Measurements from ENCODE around the gene AGAP1. TPM values are rescaled to one million over a fixed set of nuclear protein-coding genes. Genes with fewer than 3 reads are reported as not detected.

AGAP1 gene
- total and polyA plus RNA-seq, 4 donors: 36.1 to 79.4 (median 52.6) TPM

DNA sequence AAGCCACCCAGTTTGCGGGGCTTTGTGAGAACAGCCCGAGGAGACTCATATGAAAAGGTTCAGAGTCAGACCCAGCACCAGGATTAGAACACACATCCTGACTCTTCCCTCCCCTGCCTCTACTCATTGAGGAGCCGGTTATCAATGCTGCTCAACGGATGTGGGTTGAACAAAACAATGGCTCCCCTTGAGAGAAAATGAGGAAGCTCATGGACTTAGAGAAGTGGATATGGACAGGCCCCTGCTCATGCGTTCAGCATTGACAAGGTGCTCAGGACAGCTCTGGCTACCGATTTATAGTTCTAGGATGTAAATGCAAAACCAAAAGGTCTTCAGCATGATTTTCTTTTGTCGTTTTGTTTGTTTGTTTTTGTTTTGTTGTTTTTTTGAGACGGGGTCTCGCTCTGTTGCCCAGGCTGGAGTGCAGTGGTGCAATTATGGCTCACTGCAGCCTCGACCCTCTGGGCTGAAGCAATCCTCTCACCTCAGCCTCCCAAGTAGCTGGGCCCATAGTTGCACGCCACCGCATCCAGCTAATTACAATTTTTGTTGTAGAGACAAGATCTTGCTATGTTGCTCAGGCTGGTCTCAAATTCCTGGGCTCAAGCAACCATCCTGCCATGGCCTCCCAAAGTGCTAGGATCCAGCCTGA is 32.0 kb upstream of the AGAP1 start:
- H3K27ac ChIP-seq (ENCODE audit: low read depth, low read length): no peak overlapping the region
- 91% methylated on average over 7 of the region's 12 CpGs for WGBS (ENCODE audit: insufficient coverage)

DNA sequence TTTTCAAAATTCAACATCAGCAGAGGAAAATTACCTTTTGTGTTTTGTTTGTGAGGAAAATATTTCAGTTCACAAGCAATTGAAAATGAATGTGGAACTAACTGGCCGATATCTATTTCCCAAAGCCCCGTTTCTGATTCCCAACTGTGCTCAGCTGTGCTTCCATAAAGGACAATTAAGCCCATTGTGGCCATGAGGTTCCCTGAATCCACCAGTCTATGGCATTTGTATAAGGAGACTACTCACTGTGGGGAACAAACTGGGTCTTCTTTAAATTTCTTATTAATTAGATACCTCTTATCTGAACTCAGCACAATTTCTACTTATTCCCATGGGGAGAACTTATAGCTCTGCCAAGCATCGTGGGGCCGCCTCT is 31.4 kb upstream of the AGAP1 start:
- H3K4me1 ChIP-seq (ENCODE audit: control insufficient read depth, insufficient read depth, low read length): peaks cover 20% of the 10 kb centered on the region
- H3K27me3 ChIP-seq (ENCODE audit: control insufficient read depth, insufficient read depth, low read length): no peaks in the 10 kb centered on the region
- no peaks in the 10 kb centered on the region for H3K9me3 ChIP-seq (ENCODE audit: control insufficient read depth, insufficient read depth, low read length)
- 70% methylated on average over 2 of the region's 4 CpGs for WGBS (ENCODE audit: insufficient coverage)
- DNase-seq (ENCODE audit: low read depth in 4 of 6, low spot score in 6 of 6): peak in 2 of 6 donors; percentile 26 to 31
- no peaks in the 10 kb centered on the region for H3K36me3 ChIP-seq (ENCODE audit: control insufficient read depth, insufficient read depth, low read length)
- H3K27ac ChIP-seq (ENCODE audit: low read depth, low read length): no peak overlapping the region
- H3K4me3 ChIP-seq (ENCODE audit: low read depth, low read length): no peak overlapping the region

More for the DNA sequence above, 32.0 kb upstream of the AGAP1 start:
- Histone ChIP-seq H3K36me3 (ENCODE audit: control insufficient read depth, insufficient read depth, low read length) (no peaks in the 10 kb centered on the region), H3K9me3 (ENCODE audit: control insufficient read depth, insufficient read depth, low read length) (no peaks in the 10 kb centered on the region), H3K4me3 (ENCODE audit: low read depth, low read length) (no peak overlapping the region), H3K4me1 (ENCODE audit: control insufficient read depth, insufficient read depth, low read length) (peaks cover 20% of the 10 kb centered on the region), H3K27me3 (ENCODE audit: control insufficient read depth, insufficient read depth, low read length) (no peaks in the 10 kb centered on the region)
- no peak for DNase-seq (ENCODE audit: low read depth in 4 of 6, low spot score in 6 of 6)

DNA sequence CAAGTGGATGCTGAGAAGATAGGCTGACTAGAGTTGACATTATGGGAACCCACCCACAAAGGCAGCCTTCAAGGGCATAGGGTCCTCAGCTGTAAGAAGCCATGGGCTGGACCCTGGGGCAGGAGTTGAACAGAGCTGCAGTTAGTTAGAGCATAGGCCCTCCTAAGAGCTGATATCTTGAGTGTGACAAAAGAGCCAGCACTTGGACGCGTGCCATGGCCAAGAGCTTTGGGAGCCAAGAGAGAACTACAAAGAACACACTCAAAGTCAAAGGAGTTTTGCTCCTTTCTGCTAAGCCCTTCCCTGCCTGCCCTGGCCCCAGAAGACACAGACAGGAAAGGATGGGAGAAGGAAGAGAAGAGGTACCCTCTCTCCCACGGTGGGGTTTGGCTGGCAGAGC is 29.9 kb upstream of the AGAP1 start:
- Histone ChIP-seq H3K4me3 (ENCODE audit: low read depth, low read length) (no peak overlapping the region), H3K36me3 (ENCODE audit: control insufficient read depth, insufficient read depth, low read length) (no peaks in the 10 kb centered on the region), H3K27me3 (ENCODE audit: control insufficient read depth, insufficient read depth, low read length) (no peaks in the 10 kb centered on the region), H3K27ac (ENCODE audit: low read depth, low read length) (peak overlapping the region; percentile 26), H3K9me3 (ENCODE audit: control insufficient read depth, insufficient read depth, low read length) (no peaks in the 10 kb centered on the region), H3K4me1 (ENCODE audit: control insufficient read depth, insufficient read depth, low read length) (peaks cover 20% of the 10 kb centered on the region)
- peak in 5 of 6 donors; percentile 23 to 79 (median 54) for DNase-seq (ENCODE audit: low read depth in 4 of 6, low spot score in 6 of 6)
- WGBS (ENCODE audit: insufficient coverage): no CpG with 5 or more reads among the region's 3 CpGs

DNA sequence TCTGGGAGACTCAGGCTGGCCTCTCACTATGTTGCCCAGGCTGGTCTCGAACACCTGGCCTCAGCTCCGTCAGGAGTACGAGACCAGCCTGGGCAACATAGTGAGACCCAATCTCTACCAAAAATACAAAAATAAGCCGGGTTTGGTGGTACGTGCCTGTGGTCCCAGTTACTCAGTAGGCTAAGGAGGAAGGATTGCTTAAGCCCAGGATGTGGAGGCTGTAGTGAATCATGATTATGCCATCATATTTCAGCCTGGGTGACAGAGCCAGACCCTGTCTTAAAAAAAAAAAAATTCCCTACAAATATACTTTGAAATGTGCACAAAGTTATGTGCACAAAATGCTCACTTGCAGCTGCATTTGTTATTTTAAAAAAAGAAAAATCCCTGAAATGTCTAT is 26.3 kb upstream of the AGAP1 start:
- H3K36me3 ChIP-seq (ENCODE audit: control insufficient read depth, insufficient read depth, low read length): no peaks in the 10 kb centered on the region
- DNase-seq (ENCODE audit: low read depth in 4 of 6, low spot score in 6 of 6): no peak
- no peaks in the 10 kb centered on the region for H3K9me3 ChIP-seq (ENCODE audit: control insufficient read depth, insufficient read depth, low read length)
- no peak overlapping the region for H3K27ac ChIP-seq (ENCODE audit: low read depth, low read length)
- no CpG with 5 or more reads among the region's 5 CpGs for WGBS (ENCODE audit: insufficient coverage)
- H3K4me1 ChIP-seq (ENCODE audit: control insufficient read depth, insufficient read depth, low read length): peaks cover 20% of the 10 kb centered on the region
- no peaks in the 10 kb centered on the region for H3K27me3 ChIP-seq (ENCODE audit: control insufficient read depth, insufficient read depth, low read length)
- no peak overlapping the region for H3K4me3 ChIP-seq (ENCODE audit: low read depth, low read length)

DNA sequence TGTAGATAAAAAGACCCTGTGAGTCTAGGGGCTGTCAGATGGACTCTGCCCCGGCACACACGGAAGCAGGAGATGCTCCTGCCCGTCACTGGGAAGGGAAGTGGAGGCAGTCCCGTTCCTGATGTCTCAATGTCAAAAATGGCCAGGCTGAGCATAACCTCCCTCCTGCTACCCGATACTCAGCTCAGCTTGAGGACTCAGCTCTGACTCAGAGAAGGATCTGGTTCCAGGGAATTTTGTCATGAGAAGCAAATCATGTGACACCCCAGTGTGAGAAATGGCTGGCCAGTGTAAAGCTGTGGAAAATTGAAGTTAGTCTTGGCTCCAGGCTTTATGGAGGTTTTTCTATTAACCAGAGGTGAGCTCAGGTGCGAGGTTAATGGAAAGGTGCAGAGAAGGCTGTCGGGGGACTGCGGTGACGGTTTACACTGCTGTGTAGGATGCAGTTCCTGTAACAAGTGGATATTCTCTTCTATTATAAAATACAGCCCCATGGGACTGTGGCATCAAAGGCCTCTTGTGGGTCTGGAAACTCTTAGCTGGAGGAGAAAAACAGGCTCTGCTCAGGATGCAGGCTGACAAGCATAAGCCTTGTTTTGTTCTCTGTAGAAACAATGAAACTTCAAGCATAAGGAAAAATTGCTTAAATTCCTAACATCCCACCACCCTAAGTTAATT is 24.7 kb upstream of the AGAP1 start:
- Histone ChIP-seq H3K4me3 (ENCODE audit: low read depth, low read length) (no peak overlapping the region), H3K36me3 (ENCODE audit: control insufficient read depth, insufficient read depth, low read length) (no peaks in the 10 kb centered on the region), H3K27me3 (ENCODE audit: control insufficient read depth, insufficient read depth, low read length) (no peaks in the 10 kb centered on the region), H3K4me1 (ENCODE audit: control insufficient read depth, insufficient read depth, low read length) (peaks cover 8% of the 10 kb centered on the region), H3K27ac (ENCODE audit: low read depth, low read length) (peak overlapping the region; percentile 82), H3K9me3 (ENCODE audit: control insufficient read depth, insufficient read depth, low read length) (no peaks in the 10 kb centered on the region)
- WGBS (ENCODE audit: insufficient coverage): 68% methylated on average over 4 of the region's 9 CpGs
- peak in 2 of 6 donors; percentile 47 to 51 for DNase-seq (ENCODE audit: low read depth in 4 of 6, low spot score in 6 of 6)

DNA sequence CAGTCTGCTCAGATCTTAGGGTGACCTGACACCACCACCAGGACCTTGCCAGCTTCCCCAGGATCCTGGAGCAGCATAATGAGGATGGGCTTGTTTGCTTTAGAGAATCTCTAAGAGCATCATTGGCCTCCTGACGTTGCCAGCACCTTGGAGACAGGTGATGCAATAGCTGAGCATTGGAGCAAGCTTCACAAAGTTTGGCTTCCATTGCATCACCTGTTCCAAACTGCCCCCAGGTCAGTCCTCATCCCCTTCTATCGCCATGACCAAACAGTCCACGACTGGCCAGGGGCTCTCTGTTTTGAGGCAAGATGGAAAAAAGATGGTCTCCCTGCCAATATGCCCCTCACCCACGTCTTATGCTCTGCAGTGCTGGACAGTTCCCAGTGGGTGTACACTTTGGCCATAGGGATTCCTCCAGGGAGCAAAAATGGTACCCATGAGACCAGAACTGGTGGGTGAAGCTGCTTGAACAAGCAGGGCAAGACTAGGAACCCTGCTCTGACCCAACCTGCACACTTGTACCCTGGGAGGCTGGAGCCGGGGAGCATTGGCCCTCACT is 22.6 kb upstream of the AGAP1 start:
- no peak for DNase-seq (ENCODE audit: low read depth in 4 of 6, low spot score in 6 of 6)
- WGBS (ENCODE audit: insufficient coverage): 88% methylated on average over 4 of the region's 5 CpGs
- peaks cover 3% of the 10 kb centered on the region for H3K9me3 ChIP-seq (ENCODE audit: control insufficient read depth, insufficient read depth, low read length)
- H3K36me3 ChIP-seq (ENCODE audit: control insufficient read depth, insufficient read depth, low read length): no peaks in the 10 kb centered on the region
- H3K4me1 ChIP-seq (ENCODE audit: control insufficient read depth, insufficient read depth, low read length): peaks cover 5% of the 10 kb centered on the region
- H3K27ac ChIP-seq (ENCODE audit: low read depth, low read length): no peak overlapping the region
- H3K27me3 ChIP-seq (ENCODE audit: control insufficient read depth, insufficient read depth, low read length): no peaks in the 10 kb centered on the region
- H3K4me3 ChIP-seq (ENCODE audit: low read depth, low read length): no peak overlapping the region

DNA sequence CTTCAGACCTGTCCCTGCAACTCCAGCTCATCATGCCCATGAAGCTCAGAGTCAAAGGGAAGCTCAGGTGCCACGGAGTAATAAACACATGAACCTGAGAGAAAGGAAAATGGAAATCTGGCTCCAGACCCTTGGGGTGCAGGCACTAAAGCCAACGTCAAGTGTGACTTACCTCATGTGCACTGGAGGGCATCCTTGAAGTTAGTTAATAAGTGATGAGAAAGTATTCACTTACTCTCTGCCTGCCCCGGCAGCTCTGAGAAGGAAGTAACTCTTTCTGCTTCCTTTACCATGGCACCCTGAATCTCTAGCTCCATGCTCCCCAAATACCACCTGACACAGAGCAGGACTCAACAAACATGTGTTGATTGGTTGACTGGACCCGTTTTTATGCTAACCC is 21.4 kb upstream of the AGAP1 start:
- WGBS (ENCODE audit: insufficient coverage): 100% methylated on average over 1 of the region's 4 CpGs
- Histone ChIP-seq H3K9me3 (ENCODE audit: control insufficient read depth, insufficient read depth, low read length) (peaks cover 3% of the 10 kb centered on the region), H3K27ac (ENCODE audit: low read depth, low read length) (no peak overlapping the region), H3K27me3 (ENCODE audit: control insufficient read depth, insufficient read depth, low read length) (no peaks in the 10 kb centered on the region), H3K36me3 (ENCODE audit: control insufficient read depth, insufficient read depth, low read length) (no peaks in the 10 kb centered on the region), H3K4me3 (ENCODE audit: low read depth, low read length) (no peak overlapping the region), H3K4me1 (ENCODE audit: control insufficient read depth, insufficient read depth, low read length) (peaks cover 5% of the 10 kb centered on the region)
- no peak for DNase-seq (ENCODE audit: low read depth in 4 of 6, low spot score in 6 of 6)

DNA sequence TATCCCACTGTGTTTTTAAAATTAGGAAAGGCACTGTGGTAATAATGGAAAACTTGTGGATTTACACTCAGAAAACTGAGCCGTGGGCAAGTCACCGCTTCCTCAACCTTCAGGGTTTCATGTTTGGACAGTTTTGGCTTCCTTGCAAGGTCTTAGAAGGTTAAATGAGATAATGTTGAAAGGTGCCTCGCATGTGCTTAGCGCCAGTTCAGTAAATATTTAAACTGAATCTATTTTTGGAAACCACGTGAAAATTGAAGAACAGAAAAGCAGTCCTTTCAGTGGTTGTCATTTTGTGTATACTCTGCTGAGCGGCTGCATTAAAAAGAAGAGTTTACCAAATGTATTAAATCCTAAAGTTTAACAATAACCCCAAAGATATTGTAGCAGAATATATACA is 15.2 kb upstream of the AGAP1 start:
- Histone ChIP-seq H3K36me3 (ENCODE audit: control insufficient read depth, insufficient read depth, low read length) (no peaks in the 10 kb centered on the region), H3K4me3 (ENCODE audit: low read depth, low read length) (no peak overlapping the region), H3K27ac (ENCODE audit: low read depth, low read length) (no peak overlapping the region), H3K27me3 (ENCODE audit: control insufficient read depth, insufficient read depth, low read length) (no peaks in the 10 kb centered on the region), H3K9me3 (ENCODE audit: control insufficient read depth, insufficient read depth, low read length) (peaks cover 3% of the 10 kb centered on the region), H3K4me1 (ENCODE audit: control insufficient read depth, insufficient read depth, low read length) (no peaks in the 10 kb centered on the region)
- WGBS (ENCODE audit: insufficient coverage): 87% methylated on average over 4 of the region's 6 CpGs
- DNase-seq (ENCODE audit: low read depth in 4 of 6, low spot score in 6 of 6): no peak

DNA sequence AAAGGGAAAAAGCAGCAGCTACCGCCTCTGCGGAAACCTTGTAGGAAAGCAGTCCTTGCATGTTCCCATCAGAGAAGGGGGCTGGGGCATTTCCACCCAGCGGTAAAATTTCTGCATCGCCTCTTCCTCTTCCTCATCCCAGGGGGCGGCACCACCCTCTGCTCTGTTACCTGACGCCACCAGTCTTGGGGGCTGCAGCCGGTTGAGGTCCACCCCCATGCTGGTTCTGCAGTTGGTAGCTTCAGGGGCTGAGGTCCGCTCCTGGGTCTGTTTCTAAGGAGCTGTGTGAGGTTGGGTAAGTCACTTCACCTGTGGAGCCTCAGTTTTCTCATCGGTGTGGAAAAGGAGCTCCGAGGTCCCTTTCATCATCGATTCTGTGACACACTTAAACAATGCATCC is 14.2 kb upstream of the AGAP1 start:
- no peaks in the 10 kb centered on the region for H3K4me1 ChIP-seq (ENCODE audit: control insufficient read depth, insufficient read depth, low read length)
- H3K27ac ChIP-seq (ENCODE audit: low read depth, low read length): no peak overlapping the region
- H3K9me3 ChIP-seq (ENCODE audit: control insufficient read depth, insufficient read depth, low read length): peaks cover 3% of the 10 kb centered on the region
- no peak for DNase-seq (ENCODE audit: low read depth in 4 of 6, low spot score in 6 of 6)
- WGBS (ENCODE audit: insufficient coverage): 65% methylated on average over 8 of the region's 11 CpGs
- no peaks in the 10 kb centered on the region for H3K27me3 ChIP-seq (ENCODE audit: control insufficient read depth, insufficient read depth, low read length)
- H3K4me3 ChIP-seq (ENCODE audit: low read depth, low read length): no peak overlapping the region
- H3K36me3 ChIP-seq (ENCODE audit: control insufficient read depth, insufficient read depth, low read length): no peaks in the 10 kb centered on the region

DNA sequence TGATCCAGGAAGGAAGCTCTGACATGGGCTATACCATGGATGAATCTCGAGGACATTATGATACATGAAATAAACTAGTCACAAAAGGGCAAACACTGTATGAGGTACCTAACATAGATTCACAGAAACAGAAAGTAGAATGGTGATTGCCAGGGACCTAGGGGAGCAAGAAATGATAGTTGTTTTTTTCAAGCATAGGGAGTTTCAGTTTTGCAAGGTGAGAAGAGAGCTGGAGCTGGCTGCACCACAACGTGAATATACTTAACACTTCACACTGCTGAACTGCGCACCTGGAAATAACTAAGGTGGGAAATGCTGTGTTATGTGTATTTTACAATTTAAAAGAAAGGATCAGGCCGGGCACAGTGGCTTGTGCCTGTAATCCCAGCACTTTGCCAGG is 13.2 kb upstream of the AGAP1 start:
- no peak for DNase-seq (ENCODE audit: low read depth in 4 of 6, low spot score in 6 of 6)
- H3K4me1 ChIP-seq (ENCODE audit: control insufficient read depth, insufficient read depth, low read length): no peaks in the 10 kb centered on the region
- H3K36me3 ChIP-seq (ENCODE audit: control insufficient read depth, insufficient read depth, low read length): no peaks in the 10 kb centered on the region
- no peak overlapping the region for H3K4me3 ChIP-seq (ENCODE audit: low read depth, low read length)
- no peaks in the 10 kb centered on the region for H3K9me3 ChIP-seq (ENCODE audit: control insufficient read depth, insufficient read depth, low read length)
- no peaks in the 10 kb centered on the region for H3K27me3 ChIP-seq (ENCODE audit: control insufficient read depth, insufficient read depth, low read length)
- H3K27ac ChIP-seq (ENCODE audit: low read depth, low read length): no peak overlapping the region
- WGBS (ENCODE audit: insufficient coverage): no CpG with 5 or more reads among the region's 4 CpGs

All from spinal cord (tissue), 10 donors.